HG03060 (cell line): Measurements from ENCODE around the gene MAFG.
"Not testable (repeated sequence)": the region's sequence is repeated elsewhere in the genome, so short reads cannot be mapped to it uniquely, and the experiment has no call there.

ENCODE experiments used
- ATAC-seq: cut with Tn5 transposase; IDR thresholded peaks from one replicate; pipeline ENCODE4 v1.9.1; 2021; ENCODE audit warnings: low read depth, moderate number of reproducible peaks; ENCODE audit not compliant: unreplicated experiment

The MAFG gene

DNA sequence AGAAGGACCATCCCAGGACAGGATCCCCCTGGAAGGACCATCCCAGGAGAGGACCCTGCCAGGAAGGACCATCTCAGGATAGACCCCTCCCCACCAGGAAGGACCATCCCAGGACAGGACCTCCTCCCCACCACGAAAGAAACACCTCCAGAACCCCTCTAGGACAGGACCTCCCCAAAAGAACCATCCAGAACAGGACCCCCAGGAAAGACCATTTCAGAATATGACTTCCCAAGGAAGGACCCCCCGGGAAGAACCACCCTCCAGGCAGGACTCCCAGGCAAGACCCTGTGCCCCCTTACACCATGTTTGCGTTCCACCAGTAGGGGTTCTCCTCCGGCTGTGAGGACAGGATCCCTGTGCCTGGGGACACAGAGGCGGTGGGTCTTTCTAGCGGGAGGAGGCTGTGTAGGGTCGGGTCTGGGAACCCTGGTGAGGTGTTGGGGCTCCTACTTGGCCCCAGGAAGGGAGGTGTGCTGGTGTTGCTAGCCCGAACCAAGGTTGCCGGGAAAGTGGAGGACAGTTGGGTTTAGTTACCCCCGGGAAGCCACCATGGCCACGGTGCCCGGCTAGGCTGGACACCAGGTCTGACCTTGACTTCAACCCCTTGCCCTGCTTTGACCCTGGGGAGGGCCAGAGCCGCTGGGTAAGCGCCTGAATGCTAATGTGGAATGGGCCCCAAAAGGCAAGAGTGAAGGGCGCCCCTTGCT is 31.3 kb upstream of the MAFG start:
- no peak for ATAC-seq

- no peak for ATAC-seq
These were observed 30.3 kb upstream of the MAFG start for GRCh38 chr17:81957691-81958432.

- ATAC-seq: no peak
These were observed 29.4 kb upstream of the MAFG start for GRCh38 chr17:81956607-81957589.

- no peak for ATAC-seq
These were observed 28.4 kb upstream of the MAFG start for GRCh38 chr17:81955756-81956544.

- ATAC-seq: no peak
These were observed 27.6 kb upstream of the MAFG start for GRCh38 chr17:81955058-81955681.

DNA sequence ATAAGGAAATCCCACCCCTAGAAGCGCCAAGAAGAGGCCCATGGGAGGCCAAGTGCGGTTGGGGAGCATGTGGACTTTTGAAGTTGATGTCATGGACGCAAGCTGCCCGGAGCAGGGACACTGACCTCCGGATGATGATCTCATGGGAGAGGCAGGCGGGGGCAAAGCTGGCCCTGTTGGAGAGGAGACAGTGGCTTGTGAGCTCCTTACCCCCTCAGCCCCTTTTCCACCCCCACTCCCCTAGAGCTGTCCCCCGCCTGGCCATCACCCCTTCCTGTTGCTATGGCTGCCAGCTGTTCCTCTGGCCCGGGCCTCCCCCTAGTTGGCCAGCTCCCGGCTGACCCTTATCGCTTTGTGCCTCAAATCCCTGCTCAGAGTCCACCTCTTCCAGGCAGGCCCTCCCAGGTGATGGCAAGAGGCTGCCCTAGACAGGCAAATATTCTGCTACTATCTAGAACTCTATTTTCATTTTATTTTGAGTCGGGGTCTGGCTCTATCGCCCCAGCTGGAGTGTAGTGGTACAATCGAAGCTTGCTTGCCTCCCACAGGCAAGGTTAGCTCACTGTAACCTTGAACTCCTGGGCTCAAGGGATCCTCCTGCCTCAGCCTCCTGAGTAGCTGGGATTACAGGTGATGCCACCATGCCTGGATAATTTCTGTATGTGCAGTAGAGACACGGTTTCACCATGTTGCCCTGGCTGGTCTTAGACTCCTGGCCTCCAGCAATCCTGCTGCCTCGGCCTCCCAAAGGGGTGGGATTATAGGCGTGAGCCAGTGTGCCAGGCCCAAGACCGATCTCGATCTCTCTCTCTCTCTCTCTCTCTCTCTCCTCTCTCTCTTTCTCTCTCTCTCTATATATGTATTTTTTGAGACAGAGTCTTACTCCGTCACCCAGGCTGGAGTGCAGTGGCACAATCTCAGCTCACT is 26.9 kb upstream of the MAFG start:
- no peak for ATAC-seq

DNA sequence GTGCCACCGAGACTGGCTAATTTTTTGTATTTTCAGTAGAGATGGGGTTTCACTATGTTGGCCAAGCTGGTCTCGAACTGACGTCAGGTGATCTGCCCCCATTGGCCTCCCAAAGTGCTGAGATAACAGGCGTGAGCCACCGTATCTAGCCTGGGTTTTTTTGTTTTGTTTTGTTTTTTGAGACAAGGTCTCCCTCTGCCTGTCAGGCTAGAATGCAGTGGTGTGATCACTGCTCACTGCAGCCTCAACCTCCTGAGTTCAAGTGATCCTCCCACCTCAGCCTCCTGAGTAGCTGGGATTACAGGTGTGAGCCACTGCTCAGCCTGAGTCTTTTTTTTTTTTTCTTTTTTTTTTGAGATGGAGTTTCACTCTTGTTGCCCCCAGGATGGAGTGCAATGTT is 25.9 kb upstream of the MAFG start:
- not testable (repeated sequence) for ATAC-seq

GRCh38 chr17:81952792-81953228 is 25.3 kb upstream of the MAFG start:
- ATAC-seq: no peak

GRCh38 chr17:81951785-81952684 is 24.5 kb upstream of the MAFG start:
- no peak for ATAC-seq

GRCh38 chr17:81950501-81950900 is 23.0 kb upstream of the MAFG start:
- ATAC-seq: no peak

- ATAC-seq: no peak
These were observed 21.3 kb upstream of the MAFG start for GRCh38 chr17:81948635-81949378.

DNA sequence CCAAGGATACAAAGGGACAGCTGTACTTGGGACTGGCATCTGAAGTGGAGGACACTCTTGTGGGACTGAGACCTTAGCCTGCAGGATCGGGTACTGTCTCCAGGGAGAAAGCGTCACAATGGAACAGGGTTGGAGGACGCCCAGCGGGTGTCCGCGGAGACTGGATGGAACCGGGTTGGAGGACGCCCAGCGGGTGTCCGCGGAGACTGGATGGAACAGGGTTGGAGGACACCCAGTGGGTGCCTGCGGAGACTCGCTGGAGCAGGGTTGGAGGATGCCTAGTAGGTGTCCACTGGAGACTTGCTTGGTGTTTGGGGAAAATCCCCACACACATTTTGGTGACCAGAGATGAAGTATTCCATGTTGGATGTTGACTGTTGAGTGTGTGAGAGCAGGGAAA is 19.7 kb upstream of the MAFG start, which contains the start of gene MYADML2:
MYADML2 (minus strand) TSS at position 45 of the 400 bp plus-strand sequence. CDS start 5,492 bp downstream, outside the sequence.
- no peak for ATAC-seq

DNA sequence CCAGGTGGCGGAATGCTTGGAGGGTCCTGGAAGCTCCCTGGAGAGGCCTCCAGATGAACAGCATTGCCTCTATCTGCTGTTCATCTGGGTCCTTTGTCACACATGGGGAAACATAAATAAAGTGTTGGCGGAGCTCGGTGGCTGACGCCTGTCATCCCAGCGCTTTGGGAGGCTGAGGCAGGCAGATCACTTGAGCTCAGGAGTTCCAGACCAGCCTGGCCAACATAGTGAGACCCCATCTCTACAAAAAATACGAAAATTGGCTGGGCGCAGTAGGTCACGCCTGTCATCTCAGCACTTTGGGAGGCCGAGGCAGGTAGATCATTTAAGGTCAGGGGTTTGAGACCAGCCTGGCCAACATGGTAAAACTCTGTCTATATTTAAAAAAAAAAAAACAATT is 17.3 kb upstream of the MAFG start:
- ATAC-seq: no peak

DNA sequence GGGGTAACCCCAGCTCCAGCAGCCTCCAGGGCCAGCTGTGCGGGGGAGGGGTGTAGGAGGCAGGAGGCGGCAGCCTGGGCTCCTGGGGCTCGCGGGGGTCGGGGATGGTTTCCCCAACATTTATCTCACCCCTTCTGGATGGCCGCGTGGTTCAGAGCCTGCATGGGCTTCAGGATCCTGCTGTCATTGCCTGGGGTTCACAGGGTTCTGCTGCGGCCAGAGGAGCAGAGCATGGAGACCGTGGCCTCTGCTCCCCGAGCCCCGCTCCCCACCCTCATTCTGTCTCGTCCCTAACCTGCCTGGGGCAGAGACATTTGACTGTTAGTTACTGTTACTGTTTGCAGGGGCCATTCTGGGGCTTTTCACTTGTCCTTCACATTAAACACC is 14.6 kb upstream of the MAFG start:
- no peak for ATAC-seq

DNA sequence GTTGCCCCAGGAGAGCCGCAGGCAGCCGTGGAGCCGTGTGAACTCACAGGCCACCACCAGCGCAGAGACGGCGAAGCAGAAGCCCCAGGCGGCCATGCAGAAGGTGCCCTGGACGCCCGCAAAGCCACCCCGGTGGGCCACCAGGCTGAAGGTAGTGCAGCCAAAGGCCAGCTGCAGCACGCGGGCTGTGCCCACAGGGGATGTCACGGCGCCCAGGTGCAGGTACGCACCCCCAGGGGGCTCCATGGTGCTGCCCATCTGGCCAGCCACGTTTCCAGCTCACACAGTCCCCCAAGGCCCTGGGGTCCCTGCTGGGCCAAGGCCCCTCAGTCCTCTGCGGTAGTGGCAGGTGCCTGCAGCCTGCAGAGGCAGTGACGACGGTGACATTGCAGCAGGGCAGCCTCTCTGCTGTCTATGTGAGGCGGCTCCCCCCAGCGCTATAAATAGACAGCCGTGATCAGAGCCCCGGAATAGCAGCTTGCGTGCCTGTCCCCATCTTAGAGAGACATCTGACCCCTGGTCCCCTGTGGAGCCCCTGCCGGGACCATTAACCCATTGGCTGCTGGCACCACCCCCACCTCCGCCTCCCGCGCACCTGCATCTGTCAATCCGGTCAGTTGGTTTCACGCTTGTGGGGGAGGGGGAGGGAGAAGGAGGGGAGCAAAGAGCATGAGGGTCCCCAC is 14.1 kb upstream of the MAFG start:
- ATAC-seq: no peak
